ENCODE results near the gene ZNF101. TPM values are rescaled to one million over a fixed set of nuclear protein-coding genes. Genes with fewer than 3 reads are reported as not detected.
"Not testable (repeated sequence)": the region's sequence is repeated elsewhere in the genome, so short reads cannot be mapped to it uniquely, and the experiment has no call there.

Gene ZNF101
- total RNA-seq, 1 donor from 2014 or later, result 6.2 TPM

GRCh38 chr19:19674315-19674714 lies 5.7 kb downstream of the ZNF101 start:
- TF ChIP-seq, protein P1, sequence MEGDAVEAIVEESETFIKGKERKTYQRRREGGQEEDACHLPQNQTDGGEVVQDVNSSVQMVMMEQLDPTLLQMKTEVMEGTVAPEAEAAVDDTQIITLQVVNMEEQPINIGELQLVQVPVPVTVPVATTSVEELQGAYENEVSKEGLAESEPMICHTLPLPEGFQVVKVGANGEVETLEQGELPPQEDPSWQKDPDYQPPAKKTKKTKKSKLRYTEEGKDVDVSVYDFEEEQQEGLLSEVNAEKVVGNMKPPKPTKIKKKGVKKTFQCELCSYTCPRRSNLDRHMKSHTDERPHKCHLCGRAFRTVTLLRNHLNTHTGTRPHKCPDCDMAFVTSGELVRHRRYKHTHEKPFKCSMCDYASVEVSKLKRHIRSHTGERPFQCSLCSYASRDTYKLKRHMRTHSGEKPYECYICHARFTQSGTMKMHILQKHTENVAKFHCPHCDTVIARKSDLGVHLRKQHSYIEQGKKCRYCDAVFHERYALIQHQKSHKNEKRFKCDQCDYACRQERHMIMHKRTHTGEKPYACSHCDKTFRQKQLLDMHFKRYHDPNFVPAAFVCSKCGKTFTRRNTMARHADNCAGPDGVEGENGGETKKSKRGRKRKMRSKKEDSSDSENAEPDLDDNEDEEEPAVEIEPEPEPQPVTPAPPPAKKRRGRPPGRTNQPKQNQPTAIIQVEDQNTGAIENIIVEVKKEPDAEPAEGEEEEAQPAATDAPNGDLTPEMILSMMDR (IDR thresholded peaks at IDR 0.05), result no peak
- DNase-seq (ENCODE audit: low spot score), result peak; percentile 15
- H3K4me1 Mint-ChIP-seq (ENCODE audit: low read depth), result peaks cover 8% of the 10 kb centered on the region
- peaks cover 38% of the 10 kb centered on the region for H3K36me3 Mint-ChIP-seq (ENCODE audit: low read depth)
- H3K27me3 Mint-ChIP-seq (ENCODE audit: low read depth), result no peaks in the 10 kb centered on the region
- no peak overlapping the region for H3K4me3 Mint-ChIP-seq (ENCODE audit: unreplicated experiment)
- peaks cover 32% of the 10 kb centered on the region for H3K9me3 Mint-ChIP-seq (ENCODE audit: low read depth)
- H3K27ac Mint-ChIP-seq (ENCODE audit: unreplicated experiment), result no peak overlapping the region

DNA sequence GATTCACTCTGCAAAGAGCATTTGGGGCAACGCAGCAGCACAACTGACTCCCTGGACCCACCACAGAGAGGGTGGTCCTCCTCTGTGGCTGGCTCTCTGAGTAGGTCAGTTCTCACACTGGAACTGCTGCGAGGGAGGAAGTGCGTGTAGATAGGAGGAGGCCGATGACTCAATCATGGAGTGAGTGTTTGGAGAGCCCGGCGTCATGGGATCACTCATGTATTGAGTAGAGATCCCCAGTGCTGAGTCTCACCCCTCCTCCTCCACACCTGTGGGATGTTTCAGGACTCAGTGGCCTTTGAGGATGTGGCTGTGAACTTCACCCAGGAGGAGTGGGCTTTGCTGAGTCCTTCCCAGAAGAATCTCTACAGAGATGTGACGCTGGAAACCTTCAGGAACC lies 8.9 kb downstream of the ZNF101 start:
- H3K4me3 Mint-ChIP-seq (ENCODE audit: unreplicated experiment), result no peak overlapping the region
- TF ChIP-seq, protein P1 (IDR thresholded peaks at IDR 0.05), result no peak
- peaks cover 51% of the 10 kb centered on the region for H3K9me3 Mint-ChIP-seq (ENCODE audit: low read depth)
- no peaks in the 10 kb centered on the region for H3K27me3 Mint-ChIP-seq (ENCODE audit: low read depth)
- no peak overlapping the region for H3K27ac Mint-ChIP-seq (ENCODE audit: unreplicated experiment)
- no peak for DNase-seq (ENCODE audit: low spot score)
- no peaks in the 10 kb centered on the region for H3K4me1 Mint-ChIP-seq (ENCODE audit: low read depth)
- peaks cover 55% of the 10 kb centered on the region for H3K36me3 Mint-ChIP-seq (ENCODE audit: low read depth)

DNA sequence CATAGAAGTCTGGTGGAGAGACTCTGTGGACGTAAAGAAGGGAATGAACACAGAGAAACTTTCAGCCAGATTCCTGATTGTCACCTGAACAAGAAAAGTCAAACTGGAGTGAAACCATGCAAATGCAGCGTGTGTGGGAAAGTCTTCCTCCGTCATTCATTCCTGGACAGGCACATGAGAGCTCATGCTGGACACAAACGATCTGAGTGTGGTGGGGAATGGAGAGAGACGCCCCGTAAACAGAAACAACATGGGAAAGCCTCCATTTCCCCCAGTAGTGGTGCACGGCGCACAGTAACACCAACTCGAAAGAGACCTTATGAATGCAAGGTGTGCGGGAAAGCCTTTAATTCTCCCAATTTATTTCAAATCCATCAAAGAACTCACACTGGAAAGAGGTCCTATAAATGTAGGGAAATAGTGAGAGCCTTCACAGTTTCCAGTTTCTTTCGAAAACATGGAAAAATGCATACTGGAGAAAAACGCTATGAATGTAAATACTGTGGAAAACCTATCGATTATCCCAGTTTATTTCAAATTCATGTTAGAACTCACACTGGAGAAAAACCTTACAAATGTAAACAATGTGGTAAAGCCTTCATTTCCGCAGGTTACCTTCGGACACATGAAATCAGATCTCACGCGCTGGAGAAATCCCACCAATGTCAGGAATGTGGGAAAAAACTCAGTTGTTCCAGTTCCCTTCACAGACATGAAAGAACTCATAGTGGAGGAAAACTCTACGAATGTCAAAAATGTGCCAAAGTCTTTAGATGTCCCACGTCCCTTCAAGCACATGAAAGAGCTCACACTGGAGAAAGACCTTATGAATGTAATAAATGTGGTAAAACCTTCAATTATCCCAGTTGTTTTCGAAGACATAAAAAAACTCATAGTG lies 10.8 kb downstream of the ZNF101 start:
- Mint-ChIP-seq H3K27me3 (ENCODE audit: low read depth) (no peaks in the 10 kb centered on the region), H3K4me3 (ENCODE audit: unreplicated experiment) (no peak overlapping the region), H3K27ac (ENCODE audit: unreplicated experiment) (no peak overlapping the region), H3K9me3 (ENCODE audit: low read depth) (peaks cover 62% of the 10 kb centered on the region), H3K4me1 (ENCODE audit: low read depth) (no peaks in the 10 kb centered on the region), H3K36me3 (ENCODE audit: low read depth) (peaks cover 60% of the 10 kb centered on the region)
- TF ChIP-seq, protein P1 (IDR thresholded peaks at IDR 0.05), result no peak
- DNase-seq (ENCODE audit: low spot score), result no peak

- H3K27me3 Mint-ChIP-seq (ENCODE audit: low read depth); H3K27ac Mint-ChIP-seq (ENCODE audit: unreplicated experiment); H3K4me1 Mint-ChIP-seq (ENCODE audit: low read depth); DNase-seq (ENCODE audit: low spot score); H3K4me3 Mint-ChIP-seq (ENCODE audit: unreplicated experiment): not testable (repeated sequence)
- Mint-ChIP-seq H3K36me3 (ENCODE audit: low read depth) (peaks cover 20% of the 10 kb centered on the region), H3K9me3 (ENCODE audit: low read depth) (peaks cover 30% of the 10 kb centered on the region)
These were observed 17.5 kb downstream of the ZNF101 start for GRCh38 chr19:19686119-19686518.

DNA sequence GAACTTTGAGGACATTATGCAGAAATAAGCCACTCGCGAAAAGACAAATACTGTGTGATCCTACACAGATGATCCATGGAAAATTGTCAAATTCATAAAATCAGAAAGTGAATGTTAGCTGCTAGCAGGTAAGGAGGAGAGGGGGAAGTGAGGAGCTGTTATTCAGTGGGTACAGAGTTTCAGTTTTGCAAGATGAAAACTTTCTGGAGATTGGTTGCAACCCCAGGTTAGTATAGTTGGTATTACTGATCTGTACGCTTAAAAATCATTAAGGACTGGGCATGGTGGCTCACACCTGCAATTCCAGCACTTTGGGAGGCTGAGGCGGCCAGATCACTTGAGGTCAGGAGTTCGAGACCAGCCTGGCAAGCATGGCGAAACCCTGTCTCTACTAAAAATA lies 17.9 kb downstream of the ZNF101 start:
- Mint-ChIP-seq H3K27ac (ENCODE audit: unreplicated experiment) (no peak overlapping the region), H3K27me3 (ENCODE audit: low read depth) (no peaks in the 10 kb centered on the region), H3K4me3 (ENCODE audit: unreplicated experiment) (no peak overlapping the region), H3K4me1 (ENCODE audit: low read depth) (no peaks in the 10 kb centered on the region), H3K9me3 (ENCODE audit: low read depth) (peaks cover 26% of the 10 kb centered on the region), H3K36me3 (ENCODE audit: low read depth) (peaks cover 15% of the 10 kb centered on the region)
- DNase-seq (ENCODE audit: low spot score), result no peak
- TF ChIP-seq, protein P1 (IDR thresholded peaks at IDR 0.05), result no peak

DNA sequence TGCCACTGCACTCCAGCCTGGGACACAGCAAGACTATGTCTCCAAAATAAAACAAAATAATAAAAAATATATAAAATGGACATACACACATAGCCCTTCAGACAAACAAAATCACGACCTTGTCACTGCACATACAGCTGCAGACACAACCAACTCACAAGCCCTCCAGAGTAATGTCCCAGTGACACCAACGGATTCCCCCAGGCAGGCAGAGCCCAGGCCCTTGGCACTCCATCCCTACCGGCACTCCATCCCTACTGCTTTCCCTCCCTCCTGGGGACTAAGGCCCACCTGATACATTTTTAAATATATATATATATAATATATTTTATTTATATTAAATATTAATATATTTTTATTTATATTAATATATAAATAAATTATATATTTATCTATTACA lies 18.5 kb downstream of the ZNF101 start:
- TF ChIP-seq, protein P1 (IDR thresholded peaks at IDR 0.05), result no peak
- no peak overlapping the region for H3K27ac Mint-ChIP-seq (ENCODE audit: unreplicated experiment)
- H3K4me3 Mint-ChIP-seq (ENCODE audit: unreplicated experiment), result no peak overlapping the region
- no peak for DNase-seq (ENCODE audit: low spot score)
- no peaks in the 10 kb centered on the region for H3K4me1 Mint-ChIP-seq (ENCODE audit: low read depth)
- no peaks in the 10 kb centered on the region for H3K27me3 Mint-ChIP-seq (ENCODE audit: low read depth)
- H3K9me3 Mint-ChIP-seq (ENCODE audit: low read depth), result peaks cover 26% of the 10 kb centered on the region
- H3K36me3 Mint-ChIP-seq (ENCODE audit: low read depth), result peaks cover 15% of the 10 kb centered on the region

DNA sequence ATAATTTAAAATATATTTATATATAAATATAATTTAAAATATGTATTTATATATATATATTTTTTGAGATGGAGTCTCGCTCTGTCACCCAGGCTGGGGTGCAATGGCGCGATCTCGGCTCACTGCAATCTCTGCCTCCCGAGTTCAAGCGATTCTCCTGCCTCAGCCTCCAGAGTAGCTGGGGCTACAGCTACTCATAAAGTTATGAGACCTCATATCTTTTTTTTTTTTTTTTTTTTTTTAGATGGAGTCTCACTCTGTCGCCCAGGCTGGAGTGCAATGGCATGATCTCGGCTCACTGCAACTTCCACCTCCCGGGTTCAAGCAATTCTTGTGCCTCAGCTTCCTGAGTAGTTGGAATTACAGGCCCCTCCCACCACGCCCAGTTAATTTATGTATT lies 20.4 kb downstream of the ZNF101 start:
- DNase-seq (ENCODE audit: low spot score); H3K4me1 Mint-ChIP-seq (ENCODE audit: low read depth); H3K4me3 Mint-ChIP-seq (ENCODE audit: unreplicated experiment); H3K36me3 Mint-ChIP-seq (ENCODE audit: low read depth); H3K27ac Mint-ChIP-seq (ENCODE audit: unreplicated experiment); H3K27me3 Mint-ChIP-seq (ENCODE audit: low read depth): not testable (repeated sequence)
- H3K9me3 Mint-ChIP-seq (ENCODE audit: low read depth), result peaks cover 15% of the 10 kb centered on the region

Measured in chondrocyte (in vitro differentiated cells).